Right ventricle myocardium inferior (tissue), 1 donor: ENCODE measurements around the gene TSEN2. TPM values are rescaled to one million over a fixed set of nuclear protein-coding genes. Genes with fewer than 3 reads are reported as not detected.
A peak's percentile ranks its signal among the peaks of the same experiment; 100 is the strongest.

Experiments used
- ATAC-seq: fragments of 200-7000 bp; cut with Tn5 transposase; one replicate; pipeline ENCODE4 v1.9.1; 2020; ENCODE audit warnings: mild to moderate bottlenecking, moderate library complexity
- DNase-seq: peaks from one replicate; pipeline ENCODE4 v3.0.0; 2021; ENCODE audit errors: missing footprints
- intact Hi-C: fragments of 100-400 bp; cut with DNase I; formaldehyde crosslinking; loops from one replicate; pipeline ENCODE4 v1.11.0; 2022
- total RNA-seq: library from RNA; stranded (reverse); fragmentation: NEBNext Ultra II Directional; extraction: Animal tissue kit (Norgen Biotek cat#: 25700); gene quantifications from one replicate; pipeline ENCODE4 v1.2.1, GENCODE V29; 2021
- donor health status: DM: no; HTN: yes; CAD: no; lungs with severe emphysema.

The TSEN2 gene
- total RNA-seq, 1 donor from 2014 or later = 24.1 TPM

DNA sequence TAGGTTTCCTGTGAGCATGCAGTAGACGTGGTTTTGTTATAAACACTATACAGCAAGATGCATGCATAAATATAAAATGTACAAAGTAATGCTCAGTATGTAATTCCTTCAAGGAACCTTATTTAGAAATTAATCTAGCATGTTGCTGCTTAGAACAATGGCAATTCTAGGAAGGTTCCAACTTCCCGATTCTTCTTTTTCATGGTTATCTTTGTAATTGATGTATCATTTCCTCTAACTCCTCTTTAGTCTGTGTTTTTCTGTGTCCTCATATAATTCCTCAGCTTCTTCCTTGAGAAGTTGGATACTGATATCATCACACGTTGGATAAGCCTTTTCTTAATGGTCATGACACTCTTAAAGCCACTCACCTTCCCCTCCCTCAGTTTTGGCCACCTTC is 3.5 kb downstream of the TSEN2 start:
- intact Hi-C loops = no loop called here
- ATAC-seq (no peak), DNase-seq (no peak)

DNA sequence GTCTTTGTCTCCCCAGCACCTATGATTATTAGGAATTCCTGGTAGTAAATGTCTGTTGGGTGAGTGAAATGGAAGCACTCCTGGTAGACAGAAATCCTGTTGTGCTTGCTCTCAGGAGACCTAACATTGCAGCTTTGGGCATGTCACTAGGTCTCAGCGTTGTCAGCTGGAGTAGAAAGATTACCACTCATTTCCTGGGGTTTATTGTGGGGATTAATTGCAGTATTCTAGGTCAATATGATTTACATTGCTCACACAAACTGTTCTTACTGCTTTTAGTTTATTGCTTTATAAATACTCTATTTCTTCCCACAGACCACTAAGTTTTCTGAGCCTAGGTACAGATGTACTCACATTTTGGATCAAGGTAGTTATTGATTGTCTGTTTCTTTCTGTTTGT is 5.1 kb downstream of the TSEN2 start:
- intact Hi-C loops = no loop called here
- DNase-seq (no peak), ATAC-seq (no peak)

DNA sequence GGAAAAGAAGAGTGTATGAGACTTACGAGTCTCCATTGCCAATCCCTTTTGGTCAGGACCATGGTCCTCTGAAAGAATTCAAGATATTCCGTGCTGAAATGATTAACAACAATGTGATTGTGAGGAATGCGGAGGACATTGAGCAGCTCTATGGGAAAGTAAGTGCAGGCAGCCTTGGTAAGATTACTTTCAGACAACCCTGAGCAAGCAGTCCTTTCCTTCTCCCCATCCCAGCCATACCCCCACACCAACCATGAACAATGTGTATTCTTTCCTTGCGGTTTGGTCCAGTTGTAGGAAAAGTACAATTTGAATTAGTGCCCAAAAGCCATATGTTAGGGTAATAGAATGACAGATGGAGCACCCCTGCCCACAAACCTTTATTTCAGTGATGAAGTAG is 5.6 kb downstream of the TSEN2 start:
- intact Hi-C loops = no loop called here
- DNase-seq = no peak
- ATAC-seq = no peak

DNA sequence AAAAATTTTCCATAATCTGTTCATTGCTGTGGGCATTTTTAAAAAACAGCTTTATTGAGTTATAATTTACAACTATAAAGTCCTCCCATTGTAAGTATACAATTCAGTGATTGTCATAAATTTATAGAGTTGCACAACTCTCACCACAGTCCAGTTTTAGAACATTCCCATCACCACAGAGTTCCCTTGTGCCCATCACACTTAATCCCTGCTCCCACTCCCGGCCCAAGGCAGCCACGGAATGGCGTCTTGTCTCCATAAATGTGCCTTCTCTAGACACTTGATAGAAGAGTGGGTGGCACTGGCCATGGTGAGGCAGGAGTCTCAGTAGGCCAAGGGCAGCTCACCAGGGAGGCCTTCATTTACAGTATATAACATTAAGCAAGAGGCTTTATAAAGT is 6.3 kb downstream of the TSEN2 start:
- intact Hi-C loops = no loop called here
- ATAC-seq (no peak), DNase-seq (no peak)

DNA sequence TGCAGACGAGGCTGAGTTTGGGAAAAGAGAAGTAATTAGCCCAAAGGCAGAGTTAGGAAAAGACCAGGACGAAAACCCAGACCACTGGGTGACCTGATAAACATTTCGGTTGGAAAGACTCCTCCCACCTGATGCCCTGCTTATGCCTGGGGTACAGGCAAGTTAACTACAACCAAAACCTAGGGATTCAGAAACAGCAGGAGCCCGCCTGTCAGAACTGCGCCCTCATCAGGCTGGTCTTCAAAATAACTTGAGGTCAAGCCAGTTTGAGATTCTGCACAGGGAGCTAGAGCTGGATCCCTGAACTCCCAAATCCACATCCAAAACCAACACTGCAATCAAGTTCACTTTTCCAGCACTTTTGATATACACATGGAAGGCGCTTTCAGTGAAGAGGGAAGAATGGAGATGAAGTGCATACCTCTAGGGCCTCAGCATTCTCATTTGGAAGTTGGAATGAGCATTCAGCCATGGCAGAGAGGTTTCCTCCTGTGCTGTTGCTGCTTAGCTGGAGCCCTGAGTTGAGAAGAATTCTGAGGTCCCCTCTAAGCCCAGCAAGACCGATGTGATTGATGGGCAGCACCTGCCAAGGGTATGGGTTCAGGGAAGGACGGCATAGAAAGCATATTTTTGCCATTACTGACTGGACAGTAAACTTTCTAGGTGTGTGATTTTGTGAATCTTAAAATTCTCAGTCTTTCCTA is 11.6 kb downstream of the TSEN2 start:
- intact Hi-C loops = no loop called here
- ATAC-seq (no peak), DNase-seq (no peak)

DNA sequence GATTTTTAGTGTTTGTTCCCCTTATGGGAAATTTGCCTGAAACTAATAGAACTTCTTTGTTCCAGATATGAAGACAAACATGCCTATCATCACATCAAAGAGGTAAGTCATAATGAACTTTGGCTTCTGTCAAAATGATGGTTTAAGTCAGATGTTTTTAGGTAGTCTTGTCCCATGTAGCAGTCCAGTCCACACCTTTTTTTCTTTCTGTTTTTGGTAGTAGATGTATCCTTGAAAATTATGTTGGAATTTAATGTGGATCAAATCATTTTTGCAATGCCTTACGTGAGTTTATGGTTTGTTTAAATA is 12.1 kb downstream of the TSEN2 start:
- ATAC-seq (no peak), DNase-seq (no peak)
- intact Hi-C loops = no loop called here

DNA sequence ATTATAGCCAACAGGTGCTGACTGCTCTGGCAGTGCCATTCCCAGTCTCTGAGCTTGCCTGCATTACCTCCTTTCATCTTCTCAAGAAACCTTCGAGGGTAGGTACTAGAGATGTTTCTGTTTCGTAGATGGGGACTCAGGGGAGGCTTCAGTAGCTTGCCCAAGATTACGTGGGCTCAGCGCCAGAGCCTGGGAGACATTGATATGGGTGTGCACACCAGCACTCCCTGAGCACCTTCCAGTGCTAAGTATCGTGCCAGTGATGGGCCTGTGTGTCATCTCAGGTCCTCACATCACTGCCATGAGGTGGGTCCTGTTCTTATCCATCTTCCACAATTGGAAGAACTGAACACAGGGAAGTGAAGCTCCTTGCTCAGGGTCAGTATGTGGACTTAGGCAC is 15.2 kb downstream of the TSEN2 start:
- intact Hi-C loops = no loop called here
- DNase-seq (no peak), ATAC-seq (no peak)

DNA sequence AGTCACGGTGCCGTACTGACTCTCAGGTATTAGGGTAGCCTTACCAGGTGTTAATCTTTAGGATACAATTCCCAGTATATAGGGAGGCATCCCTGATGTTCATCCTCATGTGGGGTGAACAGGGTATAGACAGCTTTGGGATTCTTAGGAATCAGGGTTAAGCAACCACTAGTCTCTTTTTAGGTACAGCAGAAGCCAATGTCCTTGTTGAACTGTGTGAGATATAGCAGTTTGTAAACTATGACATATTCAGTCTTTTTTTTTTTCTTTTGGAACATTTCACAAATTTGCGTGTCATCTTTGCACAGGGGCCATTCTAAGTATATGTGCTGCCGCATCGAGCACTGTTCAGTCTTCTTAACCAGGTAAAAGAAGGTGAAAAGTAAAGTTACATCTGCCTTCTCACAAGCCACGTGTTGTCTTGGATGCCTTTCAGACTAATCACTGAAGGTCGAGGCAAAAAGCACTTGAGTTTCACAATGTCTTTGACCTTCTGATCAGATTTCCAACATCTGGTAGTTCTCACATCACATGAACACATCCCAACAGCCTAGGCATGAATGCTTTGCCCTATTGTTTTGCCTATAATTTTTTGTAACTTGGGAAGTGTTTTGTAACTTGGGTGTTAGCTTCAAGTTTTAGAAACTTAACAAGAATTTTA is 17.2 kb downstream of the TSEN2 start:
- DNase-seq (no peak), ATAC-seq (peak; percentile 40)
- intact Hi-C loops = no loop called here

DNA sequence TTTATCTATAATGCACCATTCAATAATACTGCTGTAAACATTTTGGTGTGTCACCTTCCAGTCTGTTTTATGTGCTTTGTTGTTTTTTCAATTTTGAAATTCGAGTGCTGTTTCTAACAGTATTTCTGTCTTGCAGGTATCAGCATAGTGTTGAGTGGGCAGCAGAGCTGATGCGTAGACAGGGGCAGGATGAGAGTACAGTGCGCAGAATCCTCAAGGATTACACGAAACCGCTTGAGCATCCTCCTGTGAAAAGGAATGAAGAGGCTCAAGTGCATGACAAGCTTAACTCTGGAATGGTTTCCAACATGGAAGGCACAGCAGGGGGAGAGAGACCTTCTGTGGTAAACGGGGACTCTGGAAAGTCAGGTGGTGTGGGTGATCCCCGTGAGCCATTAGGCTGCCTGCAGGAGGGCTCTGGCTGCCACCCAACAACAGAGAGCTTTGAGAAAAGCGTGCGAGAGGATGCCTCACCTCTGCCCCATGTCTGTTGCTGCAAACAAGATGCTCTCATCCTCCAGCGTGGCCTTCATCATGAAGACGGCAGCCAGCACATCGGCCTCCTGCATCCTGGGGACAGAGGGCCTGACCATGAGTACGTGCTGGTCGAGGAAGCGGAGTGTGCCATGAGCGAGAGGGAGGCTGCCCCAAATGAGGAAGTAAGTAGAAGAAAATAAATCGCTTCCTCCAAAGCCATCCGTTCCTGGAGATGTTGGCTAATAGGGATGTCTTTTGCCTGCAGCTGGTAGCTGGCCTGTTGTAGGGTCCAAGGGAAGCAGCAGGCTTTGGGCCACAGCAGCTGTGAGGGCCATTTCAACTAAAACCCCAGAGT is 19.1 kb downstream of the TSEN2 start:
- DNase-seq = no peak
- intact Hi-C loops = no loop called here
- ATAC-seq = no peak

DNA sequence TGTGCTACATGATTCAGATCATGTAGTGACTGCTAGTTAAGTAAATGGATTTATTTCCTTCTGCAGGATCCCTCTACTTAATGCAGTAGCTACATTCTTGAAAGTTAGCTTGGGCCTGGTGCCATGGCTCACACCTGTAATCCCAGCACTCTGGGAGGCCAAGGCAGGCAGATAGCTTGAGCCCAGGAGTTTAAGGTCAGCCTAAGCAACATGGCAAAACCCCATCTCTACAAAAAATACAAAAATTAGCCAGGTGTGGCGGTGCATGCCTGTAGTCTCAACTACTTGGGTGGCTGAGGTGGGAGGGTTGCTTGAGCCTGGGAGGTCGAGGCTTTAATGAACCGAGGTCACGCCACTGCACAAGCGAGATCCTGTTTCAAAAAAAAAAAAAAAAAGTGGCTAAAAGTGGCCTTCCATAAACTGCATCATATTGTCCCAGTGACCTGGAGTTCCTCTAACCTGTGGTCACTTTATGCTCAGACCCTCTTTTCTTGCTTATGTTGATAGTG is 22.0 kb downstream of the TSEN2 start:
- ATAC-seq (no peak), DNase-seq (no peak)
- intact Hi-C loops = no loop called here

DNA sequence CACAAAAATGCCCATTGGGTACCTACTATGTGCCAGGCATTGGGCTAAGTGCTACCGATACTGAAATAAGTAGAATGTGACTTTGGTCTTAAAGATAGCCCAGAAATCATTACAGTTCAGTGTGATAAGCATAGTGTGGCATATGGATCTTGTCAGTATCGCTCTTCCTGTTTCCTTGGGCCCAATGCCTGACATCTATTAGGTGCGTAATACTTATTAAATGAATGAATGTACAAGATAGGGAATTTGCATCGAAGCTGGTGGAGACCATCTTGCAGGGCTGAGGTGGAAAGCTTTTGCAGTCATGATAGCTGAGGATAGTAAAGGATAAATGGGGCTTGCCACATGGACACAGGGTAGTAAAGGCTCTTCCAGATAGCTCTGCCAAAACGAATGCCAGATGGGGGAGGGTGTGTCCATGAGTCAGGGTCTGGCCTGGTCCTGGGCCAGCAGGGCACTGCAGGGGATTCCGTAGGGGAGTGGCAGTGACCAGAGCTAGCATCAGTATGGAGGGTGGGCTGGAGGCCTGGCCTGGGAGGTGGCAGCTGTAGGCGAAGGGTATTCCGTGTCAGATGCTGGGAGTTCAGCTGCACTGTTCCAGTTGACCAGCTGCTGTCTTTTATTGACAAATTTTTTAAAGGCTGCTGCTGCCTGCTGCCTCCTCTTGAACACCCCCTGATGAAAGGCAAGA is 23.5 kb downstream of the TSEN2 start:
- ATAC-seq (peak; percentile 53), DNase-seq (no peak)
- intact Hi-C loops = no loop called here

DNA sequence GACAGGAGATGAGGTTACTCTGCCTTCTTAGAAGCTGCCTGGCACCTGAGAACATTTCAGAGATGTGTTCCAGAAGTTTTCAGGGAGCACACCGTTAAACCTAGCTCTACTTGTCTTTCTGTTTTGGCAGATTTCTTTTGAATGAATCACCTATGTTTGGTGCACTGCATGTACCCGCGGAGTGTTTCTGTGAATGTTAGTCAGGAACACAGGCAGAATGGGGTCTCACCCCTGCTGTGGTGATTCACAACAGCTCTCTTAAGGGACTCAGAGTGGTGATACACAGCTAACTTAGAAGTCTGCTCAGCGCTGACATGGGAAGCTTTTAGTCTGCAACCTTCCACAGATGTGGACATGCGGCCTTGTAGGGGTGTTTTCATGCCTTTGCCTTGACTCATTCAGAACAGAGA is 24.0 kb downstream of the TSEN2 start:
- peak; percentile 58 for ATAC-seq
- intact Hi-C loops = no loop called here
- DNase-seq = no peak

DNA sequence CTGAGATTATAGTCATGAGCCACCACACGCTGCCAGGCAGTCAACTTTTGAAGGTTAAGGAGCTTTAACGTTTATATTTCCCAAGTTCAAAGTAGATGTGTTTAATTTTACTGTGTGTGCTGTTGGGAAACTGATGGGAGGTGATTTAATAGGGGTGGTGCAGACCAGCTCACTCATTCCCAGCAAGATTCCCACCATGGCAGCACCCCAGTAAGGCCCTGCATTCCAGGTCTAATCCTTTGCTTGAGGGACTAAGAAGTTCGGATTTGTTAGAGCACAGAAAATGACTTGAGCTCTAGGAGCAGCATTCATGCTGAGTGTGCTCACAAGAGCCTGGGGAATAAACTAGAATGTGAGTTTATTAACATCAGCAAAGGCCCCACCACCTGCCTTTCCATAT is 25.2 kb downstream of the TSEN2 start:
- no peak for ATAC-seq
- DNase-seq = no peak
- intact Hi-C loops = no loop called here

DNA sequence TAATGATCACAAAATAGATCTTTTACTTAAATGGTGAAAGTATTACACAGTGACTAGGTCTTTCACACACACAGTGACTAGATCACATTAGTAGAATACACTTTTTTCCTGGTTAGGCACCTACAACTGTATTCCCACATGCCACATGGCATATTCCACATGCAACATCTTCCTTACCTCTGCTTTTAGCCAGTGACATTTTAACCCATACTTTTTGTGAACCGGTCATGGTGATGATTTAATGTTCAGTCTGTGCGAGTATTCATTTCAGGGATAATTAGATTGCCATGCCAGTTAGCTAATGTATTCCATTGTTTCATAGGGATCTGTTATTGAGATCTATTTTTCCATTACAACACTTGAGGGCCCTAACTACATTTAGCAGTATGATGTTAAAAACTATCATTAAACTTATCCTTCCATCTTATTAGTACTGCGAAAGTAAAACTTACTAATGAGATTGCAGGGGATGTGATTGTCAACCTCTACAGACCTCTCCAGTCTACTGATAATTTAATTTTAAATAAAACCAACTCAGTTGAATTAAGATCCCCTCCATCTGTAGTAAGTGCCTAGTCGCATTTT is 28.3 kb downstream of the TSEN2 start:
- ATAC-seq = no peak

DNA sequence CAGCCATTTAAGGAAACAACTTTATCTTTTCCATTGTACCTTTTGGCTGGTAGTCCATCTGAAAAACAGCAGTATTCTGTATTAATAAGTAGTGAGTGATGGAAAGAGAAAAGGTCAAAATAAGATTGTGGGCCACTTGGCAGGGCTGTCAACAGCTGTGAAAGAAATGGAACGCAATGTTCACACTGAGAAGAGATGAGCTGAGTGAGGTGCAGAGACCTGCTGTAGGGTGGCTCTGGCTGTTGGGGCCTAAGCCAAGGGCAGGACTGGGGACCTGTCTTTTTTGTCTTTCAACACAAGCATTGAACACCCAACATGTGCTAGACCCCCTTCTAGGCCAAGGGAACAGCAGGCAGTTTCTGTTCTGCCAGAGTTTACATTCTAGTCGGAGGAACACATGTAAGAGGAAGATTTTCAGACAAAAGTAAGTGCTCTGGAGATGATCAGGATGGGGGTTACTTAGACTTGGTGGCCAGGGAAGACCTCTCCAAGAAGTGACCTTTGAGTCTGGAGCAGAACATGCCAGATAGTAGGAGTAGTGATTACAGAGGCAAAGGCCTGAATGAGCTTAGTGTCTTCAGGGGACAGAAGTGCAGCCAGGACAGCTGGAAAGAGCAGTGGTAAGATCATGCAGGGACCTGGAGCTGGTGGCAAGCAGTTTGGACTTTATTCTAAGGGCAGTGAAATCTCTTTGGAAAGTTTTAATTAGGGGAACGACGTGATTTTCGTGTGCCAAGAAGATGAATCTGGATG is 29.6 kb downstream of the TSEN2 start:
- intact Hi-C loops = no loop called here
- DNase-seq (no peak), ATAC-seq (peak; percentile 92)

More for the DNA sequence above, 28.3 kb downstream of the TSEN2 start:
- no peak for DNase-seq
- intact Hi-C loops = no loop called here

DNA sequence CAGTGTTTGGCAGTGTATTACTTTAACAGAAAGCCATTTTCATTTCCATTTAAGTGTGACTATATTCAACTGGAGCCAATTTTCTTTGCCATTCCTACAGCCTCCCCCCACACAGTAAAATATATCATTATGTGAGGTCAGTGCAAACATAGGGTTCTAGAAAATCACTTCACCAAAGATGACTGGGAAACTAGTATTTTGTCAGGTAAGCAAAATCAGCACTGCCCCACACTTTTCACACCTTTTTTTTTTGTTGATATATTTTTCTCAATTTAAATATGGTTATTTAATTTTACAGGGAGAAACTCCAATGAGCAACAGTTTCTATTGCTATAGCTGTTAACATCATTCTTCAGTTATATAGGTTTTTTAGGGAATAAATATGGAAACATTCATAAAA is 31.4 kb downstream of the TSEN2 start:
- intact Hi-C loops = no loop called here
- DNase-seq (no peak), ATAC-seq (no peak)

DNA sequence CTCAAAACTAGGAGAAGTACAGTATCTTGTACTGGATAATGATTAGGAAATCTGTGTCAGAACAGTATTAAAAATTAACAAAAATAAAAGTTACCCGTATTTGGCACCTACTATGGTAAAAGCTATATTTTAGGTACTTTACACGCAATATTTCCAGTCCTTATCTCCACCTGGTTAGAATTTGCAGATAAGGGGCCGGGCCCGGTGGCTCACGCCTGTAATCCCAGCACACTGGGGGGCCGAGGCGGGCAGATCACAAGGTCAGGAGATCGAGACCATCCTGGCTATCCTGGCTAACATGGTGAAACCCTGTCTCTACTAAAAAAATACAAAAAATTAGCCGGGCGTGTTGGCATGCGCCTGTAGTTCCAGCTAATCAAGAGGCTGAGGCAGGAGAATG is 32.6 kb downstream of the TSEN2 start:
- DNase-seq (no peak), ATAC-seq (no peak)
- intact Hi-C loops = no loop called here

DNA sequence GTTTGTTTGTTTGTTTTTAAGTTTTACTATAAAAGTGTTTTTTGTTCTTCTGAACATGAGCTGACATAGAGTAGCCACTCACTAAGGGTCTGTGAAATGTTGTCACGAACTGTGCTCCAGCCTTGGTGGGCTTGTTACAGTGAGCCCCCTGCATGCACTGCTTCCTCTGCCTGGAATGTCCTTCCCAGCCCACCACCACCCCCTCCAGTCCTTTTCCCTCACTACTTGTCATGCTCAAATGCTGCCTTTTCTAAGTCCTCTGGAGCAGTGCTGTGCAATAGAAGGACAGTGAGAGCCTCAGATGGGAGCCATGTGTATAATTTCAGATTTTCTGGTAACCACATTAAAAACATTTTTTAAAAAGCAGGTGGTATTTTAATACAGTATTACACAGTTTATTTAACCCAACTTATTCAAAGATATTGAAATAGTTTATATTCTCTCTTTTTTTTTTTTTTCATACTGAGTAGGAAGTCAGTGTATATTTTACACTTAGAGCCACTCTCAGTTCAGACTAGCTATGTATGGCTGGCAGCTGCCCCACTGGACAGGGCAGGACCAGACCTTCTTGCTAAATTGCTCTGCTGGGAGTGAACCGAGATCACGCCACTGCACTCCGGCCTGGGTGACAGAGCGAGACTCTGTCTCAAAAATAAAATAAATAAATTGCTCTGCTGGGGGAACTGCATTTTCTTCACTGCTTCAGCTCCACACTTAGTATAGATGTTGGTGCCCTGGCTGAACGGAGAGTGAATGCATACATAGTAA is 34.2 kb downstream of the TSEN2 start:
- ATAC-seq (no peak), DNase-seq (no peak)
- intact Hi-C loops = no loop called here
